Measurements from ENCODE around the gene TP63. TPM values are rescaled to one million over a fixed set of nuclear protein-coding genes. Genes with fewer than 3 reads are reported as not detected.

The TP63 gene
- total RNA-seq, 1 donor from 2014 or later: 122 TPM

- DNase-seq (ENCODE audit: low read depth) (no peak), FAIRE-seq (no peak)
- no peak for TF ChIP-seq CTCF (IDR thresholded peaks at IDR 0.05; ENCODE audit: insufficient read depth, low read length, severe bottlenecking)
- Histone ChIP-seq H3K27me3 (ENCODE audit: control insufficient read depth, insufficient read depth, low read length) (no peaks in the 10 kb centered on the region), H3K36me3 (ENCODE audit: control insufficient read depth, insufficient read depth, low read length) (no peaks in the 10 kb centered on the region), H3K4me3 (ENCODE audit: low read depth, low read length) (no peak overlapping the region)
These were observed 46.5 kb downstream of the TP63 start for GRCh38 chr3:189677667-189678066.

- FAIRE-seq (no peak), DNase-seq (ENCODE audit: low read depth) (no peak)
- Histone ChIP-seq H3K36me3 (ENCODE audit: control insufficient read depth, insufficient read depth, low read length) (no peaks in the 10 kb centered on the region), H3K27me3 (ENCODE audit: control insufficient read depth, insufficient read depth, low read length) (no peaks in the 10 kb centered on the region), H3K4me3 (ENCODE audit: low read depth, low read length) (no peak overlapping the region)
- no peak for TF ChIP-seq CTCF (IDR thresholded peaks at IDR 0.05; ENCODE audit: insufficient read depth, low read length, severe bottlenecking)
These were observed 49.5 kb downstream of the TP63 start for GRCh38 chr3:189680723-189681122.

GRCh38 chr3:189683546-189684255 is 52.5 kb downstream of the TP63 start:
- no peak for FAIRE-seq

GRCh38 chr3:189684317-189684716 is 53.1 kb downstream of the TP63 start:
- no peak for DNase-seq (ENCODE audit: low read depth)
- H3K4me3 ChIP-seq (ENCODE audit: low read depth, low read length): no peak overlapping the region
- H3K27me3 ChIP-seq (ENCODE audit: control insufficient read depth, insufficient read depth, low read length): no peaks in the 10 kb centered on the region
- no peaks in the 10 kb centered on the region for H3K36me3 ChIP-seq (ENCODE audit: control insufficient read depth, insufficient read depth, low read length)
- FAIRE-seq: no peak
- no peak for TF ChIP-seq CTCF (IDR thresholded peaks at IDR 0.05; ENCODE audit: insufficient read depth, low read length, severe bottlenecking)

More at GRCh38 chr3:189683546-189684255, 52.5 kb downstream of the TP63 start:
- no peak for DNase-seq (ENCODE audit: low read depth)
- H3K36me3 ChIP-seq (ENCODE audit: control insufficient read depth, insufficient read depth, low read length): no peaks in the 10 kb centered on the region
- H3K27me3 ChIP-seq (ENCODE audit: control insufficient read depth, insufficient read depth, low read length): no peaks in the 10 kb centered on the region
- no peak overlapping the region for H3K4me3 ChIP-seq (ENCODE audit: low read depth, low read length)
- TF ChIP-seq CTCF (IDR thresholded peaks at IDR 0.05; ENCODE audit: insufficient read depth, low read length, severe bottlenecking): no peak

GRCh38 chr3:189685291-189685690 is 54.1 kb downstream of the TP63 start:
- DNase-seq (ENCODE audit: low read depth) (no peak), FAIRE-seq (no peak)
- no peak for TF ChIP-seq CTCF (IDR thresholded peaks at IDR 0.05; ENCODE audit: insufficient read depth, low read length, severe bottlenecking)
- H3K27me3 ChIP-seq (ENCODE audit: control insufficient read depth, insufficient read depth, low read length): no peaks in the 10 kb centered on the region
- H3K4me3 ChIP-seq (ENCODE audit: low read depth, low read length): no peak overlapping the region
- H3K36me3 ChIP-seq (ENCODE audit: control insufficient read depth, insufficient read depth, low read length): no peaks in the 10 kb centered on the region

- no peak for FAIRE-seq
- no peaks in the 10 kb centered on the region for H3K27me3 ChIP-seq (ENCODE audit: control insufficient read depth, insufficient read depth, low read length)
- no peak for TF ChIP-seq CTCF (IDR thresholded peaks at IDR 0.05; ENCODE audit: insufficient read depth, low read length, severe bottlenecking)
- no peaks in the 10 kb centered on the region for H3K36me3 ChIP-seq (ENCODE audit: control insufficient read depth, insufficient read depth, low read length)
- H3K4me3 ChIP-seq (ENCODE audit: low read depth, low read length): no peak overlapping the region
- peak; percentile 58 for DNase-seq (ENCODE audit: low read depth)
These were observed 54.7 kb downstream of the TP63 start for GRCh38 chr3:189685860-189686259.

Data from bronchial epithelial cell (primary cell).